ENCODE data around the gene TXNDC11.

TXNDC11 gene

GRCh38 chr16:11673091-11674000 lies 69.3 kb downstream of the TXNDC11 start:
- DNase-seq = no peak

GRCh38 chr16:11672206-11673090 lies 70.2 kb downstream of the TXNDC11 start:
- no peak for DNase-seq

GRCh38 chr16:11671676-11672075 lies 71.0 kb downstream of the TXNDC11 start:
- DNase-seq = no peak

- no peak for DNase-seq
These were observed 71.4 kb downstream of the TXNDC11 start for GRCh38 chr16:11671271-11671670.

GRCh38 chr16:11670171-11671131 lies 72.2 kb downstream of the TXNDC11 start:
- no peak for DNase-seq

DNA sequence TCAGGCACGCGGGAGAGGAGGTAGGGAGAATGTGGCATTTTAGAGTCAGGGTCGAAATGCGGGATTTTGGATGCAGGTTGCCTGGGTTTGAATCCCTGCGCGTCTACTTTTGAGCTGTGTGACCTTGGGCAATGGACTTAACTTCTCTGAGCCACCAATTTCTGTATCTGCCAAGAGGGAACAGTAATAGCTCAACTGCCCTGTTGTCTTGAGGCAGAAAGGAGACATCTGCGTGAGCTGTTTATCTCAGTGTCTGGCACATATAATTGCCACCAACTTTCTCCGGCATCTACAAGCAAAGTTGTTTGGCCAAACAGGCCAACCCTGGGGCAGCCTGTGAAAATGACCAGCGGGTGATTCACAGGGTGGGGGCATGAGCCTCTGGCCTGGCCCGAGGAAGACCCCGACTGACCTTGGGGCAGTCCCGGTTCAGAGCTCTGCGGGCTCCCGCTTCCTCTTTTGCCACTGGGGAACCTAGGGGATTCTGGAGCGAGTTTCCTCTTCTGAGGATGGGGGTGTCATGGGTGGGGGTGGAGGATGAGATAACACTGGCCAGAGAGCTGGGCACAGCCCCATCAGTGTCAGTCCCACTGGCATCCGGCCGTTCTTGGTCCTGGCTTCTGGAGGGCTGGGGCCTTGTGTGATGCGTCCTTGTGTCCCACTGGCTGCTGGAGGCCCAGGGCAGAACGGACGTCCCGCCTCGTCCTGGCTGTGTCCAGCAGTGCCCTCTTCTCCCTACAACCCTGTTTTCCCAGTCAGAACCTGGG lies 73.1 kb downstream of the TXNDC11 start:
- no peak for DNase-seq

DNA sequence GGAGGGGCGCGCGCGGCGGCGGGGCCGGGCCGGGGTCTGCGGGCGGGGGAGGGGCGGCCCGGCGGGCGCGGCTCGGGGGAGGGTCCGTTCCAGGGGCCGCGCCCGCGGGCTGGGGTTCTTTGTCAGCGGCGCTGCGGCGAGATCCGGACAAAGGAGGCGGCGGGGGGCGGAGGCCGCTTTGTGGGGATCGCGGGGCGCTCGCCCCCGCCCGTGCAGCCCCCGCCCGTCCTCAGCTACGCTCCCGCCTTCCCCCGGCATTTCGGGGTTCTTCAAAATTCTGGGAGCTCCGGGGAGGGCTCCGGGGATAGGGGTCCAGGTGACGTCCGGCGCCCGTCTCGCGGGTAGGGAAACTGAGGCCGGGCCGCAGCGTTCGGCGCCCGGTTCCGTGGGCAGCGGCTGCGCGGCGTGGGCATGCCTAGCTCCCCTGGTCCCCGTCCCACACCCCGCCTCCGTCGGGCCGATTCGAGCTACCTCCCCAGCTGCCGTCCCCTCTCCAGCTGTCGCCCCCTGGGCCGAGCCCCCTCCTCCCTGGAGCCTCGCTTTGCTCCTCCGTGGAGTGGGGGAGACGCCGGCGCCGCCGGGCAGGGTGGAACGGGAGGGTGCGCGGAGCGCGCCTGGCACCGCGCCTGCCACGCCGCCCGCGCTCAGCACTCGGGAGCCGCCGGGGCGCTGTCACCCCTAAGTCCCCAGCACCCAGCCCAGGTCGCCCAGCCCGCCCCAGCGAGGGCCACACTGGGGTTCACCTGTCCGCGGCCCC lies 73.9 kb downstream of the TXNDC11 start:
- DNase-seq = no peak

DNA sequence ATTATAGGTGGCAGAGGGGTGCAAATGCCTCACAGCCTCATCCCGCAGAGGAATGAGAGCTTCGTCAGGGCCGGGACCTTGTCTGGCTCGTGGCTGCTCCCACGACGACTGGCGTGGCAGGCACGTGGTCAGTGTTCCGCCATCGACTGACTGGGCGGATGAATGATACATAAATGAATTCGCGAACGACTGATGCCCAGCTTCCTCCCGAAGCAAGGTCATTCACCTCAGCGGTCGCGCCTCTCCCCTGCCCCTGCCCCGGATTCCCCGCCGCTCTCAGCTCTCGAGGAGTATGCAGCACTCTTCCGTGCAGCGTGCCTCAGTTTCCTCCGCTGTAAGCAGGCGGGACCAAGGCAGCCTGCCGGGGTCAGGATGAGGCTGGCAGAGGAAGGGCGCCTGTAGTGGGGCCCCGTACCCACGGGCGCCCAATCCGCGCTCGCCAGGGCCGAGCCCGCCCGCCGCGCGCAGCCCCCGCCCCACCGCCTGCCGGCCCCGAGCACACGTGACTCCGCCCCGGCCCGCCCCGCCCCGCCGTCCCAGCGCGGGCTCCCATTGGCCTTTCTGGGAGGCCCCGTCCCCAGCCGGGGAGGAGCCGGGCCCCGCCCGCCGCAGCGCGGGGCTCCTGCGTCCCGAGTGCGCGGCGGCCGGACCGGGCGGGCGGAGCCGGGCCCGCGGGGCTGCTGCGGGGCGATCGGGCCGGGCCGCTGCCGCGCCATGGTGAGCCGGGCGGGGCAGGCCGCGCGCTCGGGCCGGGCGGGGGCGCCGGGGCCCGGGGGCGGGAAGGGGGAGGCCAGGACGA lies 74.6 kb downstream of the TXNDC11 start, which contains the start of gene SNN:
Gene SNN (plus strand): TSS at position 632 of the 799 bp plus-strand sequence. CDS start 7,605 bp downstream, outside the sequence.
- peak; percentile 81 for DNase-seq

DNA sequence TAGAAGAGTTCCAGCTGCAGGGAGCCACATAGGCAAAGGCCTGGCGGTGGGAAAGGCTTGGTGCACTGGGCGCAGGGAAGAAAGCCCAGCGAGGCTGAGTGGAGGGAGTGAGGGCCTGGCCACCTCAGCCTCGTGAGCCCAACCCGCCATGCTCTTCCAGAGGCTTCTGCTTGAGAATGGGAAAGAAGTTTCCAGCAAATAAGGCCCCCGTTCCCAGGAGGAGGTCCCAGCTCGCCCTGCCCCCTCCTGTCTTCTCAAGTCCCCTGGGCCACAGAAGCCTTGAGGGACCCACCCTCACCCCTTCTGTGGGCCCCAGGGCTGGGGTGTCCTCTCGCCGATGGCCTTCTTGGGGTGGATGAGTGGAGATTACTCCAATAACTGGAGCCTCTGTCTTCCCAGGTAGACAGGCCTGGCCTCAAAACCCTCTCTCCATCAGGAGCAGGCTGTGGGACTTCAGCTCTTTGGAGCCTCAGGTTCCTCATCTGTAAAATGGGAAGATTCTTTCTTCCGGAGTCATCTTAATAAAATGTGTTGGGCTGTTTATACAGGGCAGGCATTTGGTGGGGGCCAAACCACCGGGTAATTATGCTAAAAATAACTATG lies 75.3 kb downstream of the TXNDC11 start:
- DNase-seq = no peak

DNA sequence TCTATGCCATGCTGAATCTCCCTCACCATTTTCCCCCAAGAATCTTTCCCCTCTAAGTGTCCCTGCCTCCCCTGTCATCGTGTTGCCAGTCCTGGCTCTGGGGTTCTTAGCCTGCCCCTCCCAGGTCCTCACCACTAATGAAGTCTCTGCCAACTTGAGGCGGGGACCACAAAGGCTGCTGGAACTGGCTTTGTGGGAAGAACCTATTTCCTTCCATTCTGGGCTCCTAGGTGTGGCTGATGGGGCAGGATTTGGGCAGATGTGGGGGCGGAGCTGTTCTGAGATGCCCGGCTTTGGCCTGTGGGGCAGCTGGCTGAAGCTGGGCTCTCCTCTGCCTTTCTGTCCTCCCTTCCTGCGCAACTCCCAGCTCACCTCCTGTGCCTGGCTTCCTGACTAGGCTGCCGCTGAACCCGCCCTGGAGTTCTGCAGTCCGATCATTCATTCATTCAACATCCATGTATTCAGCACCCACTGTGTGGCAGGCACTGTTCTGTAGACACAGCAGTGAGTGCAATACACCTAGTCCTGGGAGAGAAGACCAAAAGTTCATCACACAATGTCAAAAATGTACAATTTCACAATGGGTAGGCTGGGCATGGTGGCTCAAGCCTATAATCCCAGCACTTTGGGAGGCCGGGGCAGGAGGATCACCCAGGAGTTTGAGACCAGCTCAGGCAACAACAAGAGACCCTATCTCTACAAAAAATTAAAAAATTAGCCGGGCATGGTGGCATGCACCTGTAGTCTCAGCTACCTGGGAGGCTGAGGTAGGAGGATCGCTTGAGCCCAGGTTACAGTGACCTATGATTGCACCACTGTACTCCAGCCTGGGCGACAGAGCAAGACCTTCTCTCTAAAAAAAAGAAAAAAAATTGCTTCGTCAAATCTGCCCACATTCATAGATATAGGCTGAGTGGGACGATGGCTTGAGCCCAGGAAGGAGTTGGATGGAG lies 76.3 kb downstream of the TXNDC11 start:
- DNase-seq = no peak

DNA sequence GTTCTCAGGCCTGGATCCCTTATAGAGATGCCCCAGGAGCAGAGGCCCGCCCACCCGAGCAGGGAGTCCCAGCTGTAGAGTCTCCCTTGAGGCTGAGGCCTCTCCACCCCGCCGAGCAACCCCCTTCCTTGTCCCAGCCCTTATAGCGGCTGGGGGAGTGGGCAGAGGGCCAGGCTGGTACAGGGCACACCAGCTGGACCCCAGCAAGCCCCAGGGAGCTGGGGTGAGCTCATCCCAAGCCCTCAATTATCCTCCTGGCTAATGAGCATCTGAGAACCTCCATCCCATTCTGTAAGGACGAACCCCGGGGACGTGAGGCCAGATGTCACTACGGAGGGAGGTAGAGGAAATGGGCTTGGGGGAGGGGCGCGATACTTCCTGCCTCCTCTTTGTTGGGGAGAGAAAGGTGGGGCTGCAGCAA lies 77.6 kb downstream of the TXNDC11 start:
- DNase-seq = no peak

DNA sequence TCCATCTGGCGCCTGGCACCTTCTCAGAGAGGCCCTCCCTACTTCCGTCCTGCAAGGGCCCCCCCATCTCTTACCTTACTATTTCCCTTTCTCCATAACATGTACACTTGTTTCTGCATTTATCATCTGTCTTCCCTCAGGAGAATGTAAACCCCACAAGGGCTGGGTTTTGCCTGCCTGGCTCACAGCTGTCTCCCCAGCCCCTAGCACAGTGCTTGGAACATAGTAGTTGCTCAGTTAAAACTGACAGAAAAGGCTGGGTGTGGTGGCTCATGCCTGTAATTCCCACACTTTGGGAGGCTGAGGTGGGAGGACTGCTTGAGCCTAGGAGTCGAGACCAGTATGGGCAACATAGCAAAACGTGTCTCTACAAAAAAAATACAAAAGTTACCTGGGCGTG lies 80.1 kb downstream of the TXNDC11 start:
- DNase-seq = no peak

GRCh38 chr16:11660565-11660964 lies 82.1 kb downstream of the TXNDC11 start:
- DNase-seq = no peak

DNA sequence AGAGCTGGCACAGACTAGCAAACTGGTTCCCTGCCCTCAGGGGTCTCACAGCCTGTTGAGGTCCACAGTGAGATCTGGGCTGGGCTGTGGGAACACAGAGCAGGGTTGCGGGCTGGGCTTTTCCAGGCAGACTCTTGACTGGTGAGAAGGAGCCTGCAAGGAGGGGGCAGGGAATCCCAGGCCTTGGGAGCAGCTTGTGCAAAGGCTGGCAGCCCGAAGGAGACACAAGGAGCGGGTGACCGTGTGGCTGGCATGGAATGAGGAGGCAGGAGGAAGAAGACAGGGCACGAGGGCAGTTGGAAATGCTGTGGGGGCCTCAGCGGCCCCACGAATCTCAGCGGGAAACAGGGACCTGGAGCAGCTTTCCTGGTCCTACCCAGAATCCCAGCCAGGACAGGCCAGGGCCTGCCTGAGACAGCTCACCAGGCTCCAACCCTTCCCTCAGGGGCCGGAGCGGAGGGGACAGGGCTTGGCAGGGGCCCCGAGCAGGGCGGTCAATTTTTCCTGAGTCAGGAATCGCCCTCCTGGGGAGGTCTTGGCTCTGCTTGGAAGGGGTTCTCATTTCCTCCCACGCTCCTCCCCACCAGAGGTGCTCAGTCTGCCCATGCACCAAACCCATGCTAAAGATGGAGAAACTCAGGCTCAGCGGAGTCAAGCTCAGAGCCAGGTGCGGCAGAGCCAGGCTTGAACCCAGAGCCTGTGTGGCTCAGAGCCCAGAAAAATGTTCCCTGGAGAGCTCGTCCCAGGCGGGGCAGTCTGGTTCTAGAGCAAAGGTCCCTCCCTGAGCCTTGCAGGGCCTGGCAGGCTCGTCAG lies 83.6 kb downstream of the TXNDC11 start:
- DNase-seq = no peak

DNA sequence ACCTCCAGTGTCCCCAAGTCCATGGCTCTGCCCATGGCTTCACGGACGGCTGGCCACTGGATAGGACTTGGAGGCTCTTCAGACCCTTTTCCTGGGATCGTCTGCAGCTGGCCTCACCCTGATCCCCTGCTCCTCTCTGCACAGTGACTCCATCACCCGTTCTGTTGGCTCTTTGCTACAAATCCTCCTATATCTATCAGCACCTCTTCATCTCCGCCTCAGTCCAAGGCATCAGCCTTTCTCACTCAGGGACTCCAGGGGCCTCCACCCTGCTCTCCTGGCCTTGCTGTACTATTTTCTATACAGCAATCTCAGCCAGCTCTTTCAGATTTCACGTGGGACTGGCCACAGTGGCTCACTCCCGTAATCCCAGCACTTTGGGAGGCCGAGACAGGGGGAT lies 85.1 kb downstream of the TXNDC11 start:
- no peak for DNase-seq

- DNase-seq = no peak
These were observed 87.0 kb downstream of the TXNDC11 start for GRCh38 chr16:11655655-11656054.

GRCh38 chr16:11651796-11652195 lies 90.9 kb downstream of the TXNDC11 start:
- no peak for DNase-seq
